CD4-positive, alpha-beta T cell treated with Interleukin-4 for 1 hour (primary cell): Measurements from ENCODE around the gene FAM199X.

Source experiments
- DNase-seq, 2 donors: peaks; one replicate each; pipeline ENCODE4 v3.0.0-alpha.2; 2020 to 2022

FAM199X gene

DNA sequence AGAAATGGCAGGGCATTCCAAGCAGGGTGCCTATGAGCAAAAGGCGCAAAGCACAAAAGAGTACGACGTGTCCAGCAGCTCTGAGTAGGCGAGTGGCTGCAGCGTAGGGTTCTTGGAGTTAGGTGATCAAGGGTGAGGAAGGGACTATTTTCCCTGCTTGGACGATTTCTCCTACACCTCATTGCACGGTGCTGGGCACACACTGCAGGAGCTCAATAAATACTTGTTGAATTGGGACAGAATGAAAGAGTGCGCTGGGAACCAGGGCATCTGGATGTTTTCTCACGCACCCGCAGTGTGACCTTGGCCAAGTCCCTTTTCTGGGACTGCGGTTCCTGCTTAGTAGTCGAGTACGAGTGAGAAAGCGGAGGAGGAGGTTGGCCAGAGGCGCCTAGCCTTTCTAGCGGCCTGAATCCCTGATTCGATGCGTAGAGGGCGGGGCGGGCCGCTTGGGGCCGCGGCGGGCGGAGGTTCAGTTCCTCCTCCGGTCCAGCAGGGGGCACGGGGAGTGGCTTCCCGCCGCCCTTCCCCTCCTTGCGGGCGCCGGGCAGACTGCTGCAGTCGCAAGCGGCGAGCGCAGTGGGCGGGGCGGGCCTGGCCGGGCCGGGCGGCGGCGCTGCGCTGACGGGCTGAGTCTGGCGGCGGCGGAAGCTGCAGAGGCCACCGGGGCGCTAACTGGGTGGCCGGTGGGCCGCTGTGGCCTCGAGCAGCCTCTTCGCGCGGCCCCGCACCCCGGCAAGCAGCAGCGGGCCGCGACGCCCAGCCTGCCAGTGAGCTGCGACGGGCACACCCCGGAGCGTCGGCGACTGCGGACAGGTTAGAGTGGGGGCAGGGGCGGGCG lies at the start of gene FAM199X:
Gene FAM199X (plus strand): TSS at position 560 of the 841 bp plus-strand sequence. CDS start 333 bp downstream, outside the sequence.
- DNase-seq = peak; percentile 86 to 87

DNA sequence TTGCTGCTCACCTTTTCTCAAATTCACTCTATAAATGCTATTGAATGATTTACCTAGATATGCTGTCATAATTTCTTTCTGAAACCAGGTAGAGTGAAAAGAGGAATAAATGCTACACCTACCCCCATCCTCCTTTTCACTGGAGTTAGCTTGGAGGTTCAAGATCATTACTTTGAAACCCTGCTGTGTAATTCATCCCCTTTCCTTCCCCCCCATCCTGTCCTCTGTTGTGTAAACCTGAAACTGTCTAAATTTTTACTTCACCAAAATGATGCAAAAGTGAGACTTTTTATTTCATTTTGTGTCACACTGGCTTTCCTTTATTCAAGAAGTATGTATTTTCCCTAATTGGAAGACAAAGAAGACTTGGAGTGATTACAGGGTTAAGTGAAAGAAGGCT lies 48.5 kb upstream of the FAM199X start:
- DNase-seq = no peak

DNA sequence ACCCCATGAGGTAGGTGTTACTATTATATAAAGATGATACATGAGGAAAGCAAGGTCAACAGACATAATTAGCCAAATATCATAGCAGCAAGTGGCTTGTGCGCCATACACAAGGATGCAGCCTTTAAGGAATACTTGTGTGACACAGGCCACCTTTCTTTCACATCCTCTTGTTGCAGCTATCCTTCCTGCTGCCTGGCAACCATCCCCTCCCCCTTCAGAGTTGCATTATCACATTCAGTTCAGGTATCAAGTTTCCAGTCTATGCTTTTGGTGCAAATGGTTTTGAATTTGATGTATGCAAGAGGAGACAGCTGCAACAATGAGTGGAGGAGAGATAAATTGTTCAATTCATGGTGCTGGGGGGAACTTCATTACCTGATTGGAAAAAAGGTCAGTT lies 47.5 kb upstream of the FAM199X start:
- no peak for DNase-seq

DNA sequence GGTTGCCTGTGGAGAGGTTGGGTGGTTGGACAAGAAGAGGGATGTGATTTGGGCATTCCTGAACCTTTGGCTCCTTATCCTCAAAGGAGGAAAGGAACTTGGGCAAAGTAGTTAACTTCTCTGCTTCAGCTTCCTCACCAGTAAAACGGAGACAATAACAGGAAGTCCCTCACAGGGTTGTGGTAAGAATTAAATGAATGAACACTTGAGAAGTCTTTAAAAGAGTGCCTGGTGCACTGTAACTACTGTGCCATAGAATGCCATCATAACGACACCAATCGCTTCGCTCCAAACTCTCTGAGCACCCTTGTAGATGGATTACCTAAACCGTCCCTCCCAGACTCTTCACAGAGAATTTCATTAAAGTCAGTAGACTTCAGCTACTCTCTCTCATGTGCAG lies 43.4 kb upstream of the FAM199X start:
- DNase-seq = no peak

GRCh38 chrX:104126856-104127255 lies 39.4 kb upstream of the FAM199X start:
- DNase-seq = no peak

DNA sequence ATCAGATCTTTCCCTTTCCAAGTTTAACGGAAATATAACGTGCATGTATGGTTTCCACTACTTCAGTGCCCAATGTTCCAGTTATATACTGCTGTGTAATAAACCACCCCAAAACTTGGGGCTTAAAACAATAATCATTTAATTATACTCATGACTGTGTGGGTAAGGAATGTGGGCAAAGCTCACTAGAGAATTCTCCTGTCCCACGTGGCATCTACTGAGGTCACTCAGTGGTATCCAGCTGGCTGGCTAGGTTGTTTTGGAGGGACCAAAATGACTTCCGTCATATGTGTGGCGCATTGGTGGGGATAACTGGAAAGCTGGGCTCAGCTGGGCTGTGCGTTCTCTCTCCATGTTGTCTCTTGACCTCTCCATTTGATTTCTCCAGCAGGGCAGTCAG lies 35.4 kb upstream of the FAM199X start:
- DNase-seq = no peak

- DNase-seq = no peak
These were observed 31.5 kb upstream of the FAM199X start for GRCh38 chrX:104134583-104135261.

GRCh38 chrX:104135677-104136076 lies 30.6 kb upstream of the FAM199X start:
- no peak for DNase-seq

GRCh38 chrX:104136241-104137019 lies 29.8 kb upstream of the FAM199X start:
- peak; percentile 63 to 69 for DNase-seq

GRCh38 chrX:104137496-104137895 lies 28.8 kb upstream of the FAM199X start:
- DNase-seq = no peak

DNA sequence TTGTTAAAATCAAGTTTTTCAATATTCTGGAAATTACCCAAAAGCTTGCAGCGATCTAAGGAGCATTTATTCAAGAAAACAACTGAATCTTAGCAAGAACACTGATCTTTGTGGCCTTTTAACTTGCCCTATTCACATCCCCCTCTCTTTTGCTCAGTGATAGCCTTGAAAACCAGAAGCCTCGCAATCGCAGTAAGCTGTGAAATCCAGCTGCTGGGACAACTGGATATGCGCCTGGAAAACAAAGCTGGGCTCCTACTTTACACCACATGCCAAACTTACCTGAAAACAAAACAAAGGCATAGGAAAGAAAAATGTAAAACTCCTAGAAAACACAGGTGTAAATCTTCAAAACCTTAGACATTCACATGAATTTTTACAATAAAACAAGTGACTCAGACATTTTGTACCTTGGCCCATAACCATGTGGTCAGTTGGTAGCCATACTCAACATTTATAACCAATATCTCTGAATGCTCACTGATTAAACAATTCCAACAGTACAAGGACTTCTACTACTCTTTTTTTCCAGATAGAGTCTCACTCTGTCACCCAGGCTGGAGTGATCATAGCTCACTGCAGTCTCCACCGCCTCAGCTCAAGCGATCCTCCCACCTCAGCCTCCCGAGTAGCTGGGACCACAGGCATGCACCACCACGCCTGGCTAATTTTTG lies 25.0 kb upstream of the FAM199X start:
- no peak for DNase-seq

GRCh38 chrX:104151037-104151436 lies 15.2 kb upstream of the FAM199X start:
- DNase-seq = no peak

GRCh38 chrX:104156630-104157529 lies 9.4 kb upstream of the FAM199X start, which contains the start of gene SLC25A53:
Gene SLC25A53 (minus strand): TSS chrX:104157009. CDS start chrX:104105257, 51,752 bp downstream.
- DNase-seq = peak; percentile 84 to 87

DNA sequence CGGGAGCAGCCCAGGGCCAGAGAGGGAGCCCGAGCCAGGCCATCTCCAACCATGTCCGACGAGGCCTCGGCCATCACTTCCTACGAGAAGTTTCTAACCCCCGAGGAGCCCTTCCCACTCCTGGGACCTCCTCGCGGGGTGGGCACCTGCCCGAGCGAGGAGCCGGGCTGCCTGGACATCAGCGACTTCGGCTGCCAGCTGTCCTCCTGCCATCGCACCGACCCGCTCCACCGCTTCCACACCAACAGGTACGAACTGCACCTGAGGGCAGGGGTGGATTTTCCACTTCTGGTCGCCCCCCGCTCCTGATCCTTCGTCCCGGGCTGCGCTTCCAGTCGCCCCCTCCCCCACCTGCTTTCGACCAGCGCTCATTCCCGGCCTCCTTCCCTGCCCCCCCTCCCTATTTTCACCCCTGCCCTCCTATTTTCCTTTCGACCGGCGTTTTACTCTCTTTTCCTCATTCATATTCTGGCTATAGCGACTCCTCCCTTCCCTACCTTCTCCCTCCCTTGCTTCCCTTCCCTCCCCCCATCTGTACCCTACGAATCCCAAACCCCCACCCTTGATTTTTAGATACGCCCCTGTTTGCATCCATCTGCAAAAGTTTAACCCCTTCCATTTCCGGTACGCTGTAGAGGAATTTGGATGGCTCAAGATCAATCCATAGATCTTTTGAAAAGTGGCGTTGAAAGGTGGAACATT lies 633 bp downstream of the FAM199X start:
- no peak for DNase-seq

- no peak for DNase-seq
These were observed 1.9 kb downstream of the FAM199X start for GRCh38 chrX:104168127-104168526.

GRCh38 chrX:104172121-104172520 lies 5.9 kb downstream of the FAM199X start:
- no peak for DNase-seq

- no peak for DNase-seq
These were observed 6.5 kb downstream of the FAM199X start for GRCh38 chrX:104172788-104173187.

- no peak for DNase-seq
These were observed 7.6 kb downstream of the FAM199X start for GRCh38 chrX:104173841-104174240.

GRCh38 chrX:104183685-104184084 lies 17.4 kb downstream of the FAM199X start:
- DNase-seq = no peak

- DNase-seq = no peak
These were observed 21.7 kb downstream of the FAM199X start for GRCh38 chrX:104187931-104188330.

DNA sequence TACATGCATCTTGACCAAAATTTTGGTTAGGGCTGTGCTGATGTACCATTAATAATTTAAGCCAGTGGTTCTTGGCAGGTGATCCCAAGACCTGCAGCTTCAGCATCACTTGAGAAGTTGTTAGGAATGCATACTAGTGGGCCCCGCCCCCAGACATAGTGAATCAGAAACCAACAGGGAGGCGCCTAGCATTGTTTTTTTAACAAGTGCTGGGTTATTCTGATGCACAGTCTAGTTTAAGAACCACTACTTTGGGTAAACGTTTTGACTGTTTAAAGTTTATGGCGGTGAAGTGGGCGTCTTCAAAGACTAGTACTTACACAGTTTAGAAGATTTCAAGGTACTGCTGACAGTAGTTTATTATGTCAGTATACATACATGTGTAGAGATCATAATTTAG lies 23.6 kb downstream of the FAM199X start:
- DNase-seq = no peak
